ENCODE results near the gene SEC62. TPM values are rescaled to one million over a fixed set of nuclear protein-coding genes. Genes with fewer than 3 reads are reported as not detected.

Gene SEC62
- polyA plus RNA-seq, 1 donor from 2014 or later: 41.9 TPM

DNA sequence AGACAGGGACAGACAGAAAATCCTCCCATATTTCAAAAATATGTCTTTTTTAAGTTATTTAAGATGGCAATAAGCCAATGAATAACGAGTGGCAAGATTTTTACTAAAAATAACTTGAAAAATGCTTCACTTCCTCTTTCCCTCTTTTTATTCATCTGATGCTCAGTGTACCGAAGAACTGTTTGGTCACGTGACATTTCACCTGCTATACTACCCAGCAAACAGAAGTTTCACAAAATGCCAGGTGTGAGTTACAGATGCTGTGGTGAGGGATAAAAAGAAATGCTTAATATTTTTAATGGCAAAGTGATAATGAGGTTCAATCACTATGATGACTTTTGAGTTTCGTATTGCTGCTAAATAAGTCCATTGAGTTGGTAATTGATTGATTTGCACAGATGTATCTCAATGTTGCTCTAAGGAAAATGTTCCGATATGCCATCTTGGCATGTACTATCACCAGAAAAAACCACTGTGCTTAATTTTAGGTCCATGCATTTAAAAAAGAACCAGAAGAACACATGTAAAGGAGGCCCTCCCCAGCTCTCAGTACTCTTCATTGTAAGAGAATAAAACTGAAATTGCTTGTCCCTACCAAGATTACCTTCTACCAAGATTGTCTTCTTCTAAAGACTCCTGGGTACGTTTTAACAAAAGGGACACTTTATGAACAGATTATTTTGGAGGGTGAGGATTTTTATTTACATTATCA lies 26.0 kb upstream of the SEC62 start:
- no peaks in the 10 kb centered on the region for H3F3A ChIP-seq (ENCODE audit: insufficient read depth, low read length, poor library complexity, severe bottlenecking)
- H3K9me3 ChIP-seq (ENCODE audit: low read length): no peaks in the 10 kb centered on the region
- no peak overlapping the region for H3K4me3 ChIP-seq (ENCODE audit: low read length)
- no peak overlapping the region for H3K4me2 ChIP-seq (ENCODE audit: low read length)
- H3K79me2 ChIP-seq (replicated peaks; ENCODE audit: insufficient read depth, low read length): no peaks in the 10 kb centered on the region
- no peaks in the 10 kb centered on the region for H3K9me2 ChIP-seq (ENCODE audit: insufficient read depth, low read length)
- no peaks in the 10 kb centered on the region for H3K27me3 ChIP-seq (ENCODE audit: insufficient read depth, low read depth, low read length)
- H2AFZ ChIP-seq (ENCODE audit: low read depth, low read length): no peak overlapping the region
- no peak overlapping the region for H3K27ac ChIP-seq (ENCODE audit: low read length)
- no peaks in the 10 kb centered on the region for H3K36me3 ChIP-seq (ENCODE audit: insufficient read depth, low read length)
- no peaks in the 10 kb centered on the region for H4K20me1 ChIP-seq (ENCODE audit: insufficient read depth)
- TF ChIP-seq RAD21 (conservative IDR thresholded peaks at IDR 0.05) (no peak), POLR2AphosphoS5 (IDR thresholded peaks at IDR 0.05) (no peak), REST (IDR thresholded peaks at IDR 0.05; ENCODE audit: borderline replicate concordance) (no peak), SMC3 (conservative IDR thresholded peaks at IDR 0.05; ENCODE audit: poor library complexity) (no peak), MXI1 (conservative IDR thresholded peaks at IDR 0.05; ENCODE audit: poor library complexity, severe bottlenecking) (no peak)
- no peak overlapping the region for H3K9ac ChIP-seq (ENCODE audit: low read length)

DNA sequence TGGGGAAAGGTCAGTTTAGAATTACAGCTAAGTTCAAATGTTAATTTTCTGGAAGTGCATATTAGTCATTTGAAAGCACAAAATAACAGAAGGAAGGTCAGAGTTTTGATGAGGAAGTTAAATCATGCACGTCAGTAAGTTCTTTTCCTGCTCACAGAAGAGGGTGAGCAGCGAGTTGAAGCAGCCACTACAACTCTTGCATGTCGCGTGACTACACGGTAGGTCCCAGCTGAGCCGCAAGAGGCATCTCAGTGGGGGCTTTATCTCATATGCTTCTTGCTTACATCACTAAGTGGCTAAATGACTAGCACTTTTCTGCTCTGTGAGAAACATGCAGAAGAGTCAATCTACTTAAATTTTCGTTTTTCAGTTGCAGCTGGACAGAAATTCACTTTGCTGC lies 21.3 kb upstream of the SEC62 start:
- Histone ChIP-seq H3K4me3 (ENCODE audit: low read length) (no peak overlapping the region), H3K27me3 (ENCODE audit: insufficient read depth, low read depth, low read length) (no peaks in the 10 kb centered on the region), H3K9me3 (ENCODE audit: low read length) (no peaks in the 10 kb centered on the region), H2AFZ (ENCODE audit: low read depth, low read length) (no peak overlapping the region), H3K27ac (ENCODE audit: low read length) (no peak overlapping the region), H3K79me2 (replicated peaks; ENCODE audit: insufficient read depth, low read length) (no peaks in the 10 kb centered on the region), H3F3A (ENCODE audit: insufficient read depth, low read length, poor library complexity, severe bottlenecking) (no peaks in the 10 kb centered on the region), H3K9me2 (ENCODE audit: insufficient read depth, low read length) (no peaks in the 10 kb centered on the region), H3K36me3 (ENCODE audit: insufficient read depth, low read length) (no peaks in the 10 kb centered on the region), H3K4me2 (ENCODE audit: low read length) (no peak overlapping the region), H4K20me1 (ENCODE audit: insufficient read depth) (no peaks in the 10 kb centered on the region), H3K9ac (ENCODE audit: low read length) (no peak overlapping the region)
- TF ChIP-seq POLR2AphosphoS5 (IDR thresholded peaks at IDR 0.05) (no peak), EP300 (conservative IDR thresholded peaks at IDR 0.05; ENCODE audit: poor library complexity, severe bottlenecking) (no peak), TAF1 (IDR thresholded peaks at IDR 0.05; ENCODE audit: low read depth) (no peak), RAD21 (conservative IDR thresholded peaks at IDR 0.05) (no peak), EZH2 (IDR thresholded peaks at IDR 0.05; ENCODE audit: borderline replicate concordance, insufficient read depth, low read length, poor library complexity, severe bottlenecking) (no peak), CTCF (IDR thresholded peaks at IDR 0.05; ENCODE audit: poor library complexity, severe bottlenecking) (no peak), REST (IDR thresholded peaks at IDR 0.05; ENCODE audit: borderline replicate concordance) (no peak), MXI1 (conservative IDR thresholded peaks at IDR 0.05; ENCODE audit: poor library complexity, severe bottlenecking) (no peak), SMC3 (conservative IDR thresholded peaks at IDR 0.05; ENCODE audit: poor library complexity) (no peak)

All from neural cell (in vitro differentiated cells).